Measurements from ENCODE around the gene GABRD.
"Not testable (repeated sequence)": the region's sequence is repeated elsewhere in the genome, so short reads cannot be mapped to it uniquely, and the experiment has no call there.

Gene GABRD

GRCh38 chr1:1973716-1974642, 45.2 kb upstream of the GABRD start:
- no peak for DNase-seq (ENCODE audit: low spot score)
- TF ChIP-seq CTCF (IDR thresholded peaks at IDR 0.05) = no peak
- H3K4me3 ChIP-seq = no peak overlapping the region
- no peak overlapping the region for H3K27ac ChIP-seq

- DNase-seq (ENCODE audit: low spot score) = no peak
- Histone ChIP-seq H3K4me3 (no peak overlapping the region), H3K27ac (no peak overlapping the region)
- TF ChIP-seq CTCF (IDR thresholded peaks at IDR 0.05) = no peak
Observed at GRCh38 chr1:1974834-1975233, 44.3 kb upstream of the GABRD start.

GRCh38 chr1:1975535-1975934, 43.6 kb upstream of the GABRD start:
- no peak overlapping the region for H3K27ac ChIP-seq
- no peak overlapping the region for H3K4me3 ChIP-seq
- no peak for TF ChIP-seq CTCF (IDR thresholded peaks at IDR 0.05)
- no peak for DNase-seq (ENCODE audit: low spot score)

GRCh38 chr1:1976031-1976430, 43.1 kb upstream of the GABRD start:
- no peak overlapping the region for H3K27ac ChIP-seq
- H3K4me3 ChIP-seq = no peak overlapping the region
- no peak for TF ChIP-seq CTCF (IDR thresholded peaks at IDR 0.05)
- DNase-seq (ENCODE audit: low spot score) = no peak

- Histone ChIP-seq H3K4me3 (no peak overlapping the region), H3K27ac (no peak overlapping the region)
- DNase-seq (ENCODE audit: low spot score) = no peak
- no peak for TF ChIP-seq CTCF (IDR thresholded peaks at IDR 0.05)
Observed at GRCh38 chr1:1978108-1978507, 41.0 kb upstream of the GABRD start.

- H3K27ac ChIP-seq; H3K4me3 ChIP-seq; DNase-seq (ENCODE audit: low spot score): not testable (repeated sequence)
Observed at GRCh38 chr1:1978690-1979481, 40.3 kb upstream of the GABRD start.

- Histone ChIP-seq H3K4me3 (no peak overlapping the region), H3K27ac (no peak overlapping the region)
- no peak for DNase-seq (ENCODE audit: low spot score)
- no peak for TF ChIP-seq CTCF (IDR thresholded peaks at IDR 0.05)
Observed at GRCh38 chr1:1979482-1980165, 39.5 kb upstream of the GABRD start.

All from coronary artery (tissue), 2 donors.